Prostate gland (tissue), 2 donors: ENCODE results near the gene TNS1. TPM values are rescaled to one million over a fixed set of nuclear protein-coding genes. Genes with fewer than 3 reads are reported as not detected.
"Not testable (repeated sequence)": the region's sequence is repeated elsewhere in the genome, so short reads cannot be mapped to it uniquely, and the experiment has no call there.

Experiments used
- DNase-seq: peaks from one replicate; pipeline ENCODE4 v3.0.0-alpha.2; 2019; ENCODE audit warnings: low spot score
- H3K27ac ChIP-seq, 2 donors: fragments of 200-600 bp; sonication (generic); 2 replicates each; pipeline ENCODE4 v1.5.1; 2017 to 2019
- H3K27me3 ChIP-seq: fragments of 200-600 bp; sonication (generic); replicated peaks from 2 replicates; pipeline ENCODE4 v1.5.1; 2019; ENCODE audit not compliant: insufficient read depth
- H3K36me3 ChIP-seq, 2 donors: fragments of 200-600 bp; sonication (generic); 1 replicate in 1 of 2; 2 replicates in 1 of 2; pipeline versions ENCODE4 v1.5.1 to v1.8.1; 2017 to 2019
- H3K4me1 ChIP-seq: fragments of 200-600 bp; sonication (generic); replicated peaks from 2 replicates; pipeline ENCODE4 v1.5.1; 2019
- H3K4me3 ChIP-seq, 2 donors: fragments of 200-600 bp; sonication (generic); 2 replicates each; pipeline ENCODE4 v1.5.1; 2017 to 2019
- H3K9me3 ChIP-seq: fragments of 200-600 bp; sonication (generic); 2 replicates; pipeline ENCODE4 v1.5.1; 2017
- POLR2A ChIP-seq: fragments of 450-650 bp; IDR thresholded peaks from one replicate; pipeline ENCODE4 v1.6.1; 2016; ENCODE audit warnings: antibody characterized with exemption, mild to moderate bottlenecking
- POLR2AphosphoS5 ChIP-seq: sonication (generic); formaldehyde crosslinking; IDR thresholded peaks from one replicate; pipeline ENCODE4 v1.6.1; 2017; ENCODE audit warnings: antibody characterized with exemption
- WGBS: methylation state at CpG from one replicate; pipeline ENCODE4 v1.1.5; 2018; 5-methylcytosine and 5-hydroxymethylcytosine counted together
- intact Hi-C: fragments of 100-400 bp; cut with DNase I; formaldehyde crosslinking; loops from one replicate; pipeline ENCODE4 v1.14.2; 2022
- total RNA-seq, 2 donors: library from RNA; depleted of rRNA; stranded (reverse); fragments of >200 nt; gene quantifications; one replicate each; pipeline ENCODE4 v1.1.0, GENCODE V29; 2016
- TF ChIP-seq, protein P1 (sequence below), 4 experiments: fragments of 200-600 bp in 2 of 4; fragments of 450-650 bp in 2 of 4; sonication (generic) in 2 of 4; IDR thresholded peaks; 1 replicate in 3 of 4; 2 replicates in 1 of 4; pipeline ENCODE4 v1.5.1; 2016 to 2019; ENCODE audit warnings: antibody characterized with exemption in 4 of 4, mild to moderate bottlenecking in 2 of 4, moderate library complexity in 2 of 4

TNS1 gene
- total RNA-seq, 2 donors from 2014 or later: 238 to 659 TPM

DNA sequence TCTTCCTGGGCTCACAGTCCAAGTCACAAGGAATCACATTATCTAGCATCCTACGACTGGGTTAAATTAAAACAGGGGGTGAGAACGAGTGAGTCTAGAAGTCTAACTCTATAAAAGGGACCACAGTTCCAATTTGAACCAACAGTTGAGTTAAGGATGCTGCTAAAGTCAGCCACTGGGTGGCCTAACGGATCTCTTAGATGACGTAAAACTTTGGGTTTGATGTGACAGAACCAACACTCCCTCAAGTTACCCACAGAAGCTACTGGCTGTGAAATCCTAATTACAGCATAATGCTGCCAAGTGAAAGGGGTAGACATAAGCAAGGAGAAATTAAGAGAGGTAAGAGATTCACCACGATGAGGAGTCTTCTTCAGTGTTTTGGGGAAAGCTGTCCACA lies 33.6 kb upstream of the TNS1 start:
- no peak for DNase-seq
- no peaks in the 10 kb centered on the region for H3K36me3 ChIP-seq
- WGBS: 86% methylated on average over 5 of the region's 5 CpGs
- no peaks in the 10 kb centered on the region for H3K27me3 ChIP-seq
- no peaks in the 10 kb centered on the region for H3K9me3 ChIP-seq
- no peak overlapping the region for H3K4me3 ChIP-seq
- intact Hi-C loops: no loop called here
- no peaks in the 10 kb centered on the region for H3K4me1 ChIP-seq
- no peak overlapping the region for H3K27ac ChIP-seq
- TF ChIP-seq, protein P1, sequence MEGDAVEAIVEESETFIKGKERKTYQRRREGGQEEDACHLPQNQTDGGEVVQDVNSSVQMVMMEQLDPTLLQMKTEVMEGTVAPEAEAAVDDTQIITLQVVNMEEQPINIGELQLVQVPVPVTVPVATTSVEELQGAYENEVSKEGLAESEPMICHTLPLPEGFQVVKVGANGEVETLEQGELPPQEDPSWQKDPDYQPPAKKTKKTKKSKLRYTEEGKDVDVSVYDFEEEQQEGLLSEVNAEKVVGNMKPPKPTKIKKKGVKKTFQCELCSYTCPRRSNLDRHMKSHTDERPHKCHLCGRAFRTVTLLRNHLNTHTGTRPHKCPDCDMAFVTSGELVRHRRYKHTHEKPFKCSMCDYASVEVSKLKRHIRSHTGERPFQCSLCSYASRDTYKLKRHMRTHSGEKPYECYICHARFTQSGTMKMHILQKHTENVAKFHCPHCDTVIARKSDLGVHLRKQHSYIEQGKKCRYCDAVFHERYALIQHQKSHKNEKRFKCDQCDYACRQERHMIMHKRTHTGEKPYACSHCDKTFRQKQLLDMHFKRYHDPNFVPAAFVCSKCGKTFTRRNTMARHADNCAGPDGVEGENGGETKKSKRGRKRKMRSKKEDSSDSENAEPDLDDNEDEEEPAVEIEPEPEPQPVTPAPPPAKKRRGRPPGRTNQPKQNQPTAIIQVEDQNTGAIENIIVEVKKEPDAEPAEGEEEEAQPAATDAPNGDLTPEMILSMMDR (IDR thresholded peaks at IDR 0.05): no peak
- TF ChIP-seq POLR2A: no peak
- TF ChIP-seq POLR2AphosphoS5: no peak

DNA sequence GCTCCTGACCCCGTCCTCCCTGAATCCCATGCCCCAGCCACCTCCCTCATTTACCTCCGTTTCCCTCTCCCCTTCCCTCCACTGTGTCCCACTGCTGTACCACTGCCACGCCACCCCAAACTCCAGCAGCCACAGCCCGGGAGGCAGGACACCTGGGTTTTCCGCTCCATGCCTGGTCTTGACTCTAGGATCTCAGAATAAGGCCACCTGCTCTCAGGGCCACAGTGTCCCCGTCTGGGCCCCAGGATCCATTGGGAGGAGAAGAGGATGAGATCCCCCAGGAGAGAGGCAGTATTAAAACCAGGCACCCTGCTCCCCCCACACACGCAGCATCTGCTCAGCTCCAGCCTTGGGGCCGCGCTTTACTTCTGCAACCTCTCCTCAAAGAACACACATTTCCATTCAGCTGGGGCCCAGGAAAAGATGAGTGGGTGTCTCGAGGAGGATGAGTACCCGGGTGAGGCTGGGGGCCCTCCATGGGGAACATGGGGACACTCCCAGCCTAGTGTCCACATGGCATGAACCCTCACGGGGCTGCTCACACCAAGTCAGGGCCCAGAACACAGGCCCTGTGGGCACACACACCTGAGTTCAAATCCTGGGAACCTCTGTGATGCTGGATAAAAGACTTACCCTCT lies 32.8 kb upstream of the TNS1 start:
- no peak for DNase-seq
- Histone ChIP-seq H3K27ac (no peak overlapping the region), H3K27me3 (no peaks in the 10 kb centered on the region), H3K36me3 (no peaks in the 10 kb centered on the region), H3K4me3 (no peak overlapping the region), H3K9me3 (no peaks in the 10 kb centered on the region), H3K4me1 (no peaks in the 10 kb centered on the region)
- TF ChIP-seq POLR2AphosphoS5 (no peak), POLR2A (no peak)
- TF ChIP-seq, protein P1 (IDR thresholded peaks at IDR 0.05): no peak
- WGBS: 84% methylated on average over 12 of the region's 12 CpGs
- intact Hi-C loops: no loop called here

DNA sequence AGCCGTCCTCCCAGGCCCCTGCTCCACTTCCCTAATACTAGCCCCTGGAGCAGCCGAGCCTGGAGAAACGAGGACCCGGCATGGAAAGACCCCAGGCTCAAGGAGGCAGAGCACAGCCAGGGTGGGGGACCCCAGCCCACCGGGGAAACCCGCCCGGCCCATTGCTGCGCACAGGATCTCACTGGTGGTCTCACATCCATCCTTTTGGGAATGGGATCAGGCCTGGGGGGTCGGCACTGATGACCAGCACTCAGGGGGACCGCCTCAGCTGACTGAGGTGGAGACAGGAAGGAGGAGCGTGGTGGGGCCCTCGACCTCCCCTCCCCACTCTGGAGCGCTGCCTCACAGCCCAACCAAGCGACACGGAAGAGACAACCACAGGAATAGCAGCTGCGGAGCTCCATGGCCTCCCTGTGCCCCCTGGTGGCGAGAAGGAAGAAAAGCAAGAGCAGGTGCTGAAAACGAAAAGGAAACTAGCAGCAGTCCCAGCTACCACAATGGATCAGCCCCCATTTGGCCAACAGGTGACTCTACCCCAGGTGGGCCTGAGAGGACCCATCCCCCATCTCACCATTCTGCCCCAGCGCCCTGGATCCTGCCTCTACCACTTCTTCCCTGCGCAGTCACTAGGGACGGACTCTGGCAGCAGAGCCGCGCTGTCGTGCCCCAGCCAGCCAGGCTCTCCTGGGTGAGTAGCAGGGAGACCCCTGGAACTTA lies 31.9 kb upstream of the TNS1 start:
- 30% methylated on average over 23 of the region's 24 CpGs for WGBS
- H3K27ac ChIP-seq: peak overlapping the region in 1 of 2 donors; percentile 59
- H3K4me1 ChIP-seq, intact Hi-C loops, H3K4me3 ChIP-seq, H3K9me3 ChIP-seq, H3K27me3 ChIP-seq, H3K36me3 ChIP-seq: not testable (repeated sequence)
- TF ChIP-seq POLR2AphosphoS5: peak; percentile 36
- TF ChIP-seq, protein P1 (IDR thresholded peaks at IDR 0.05): peak; percentile 34 to 78 (median 69)
- DNase-seq: peak; percentile 62

DNA sequence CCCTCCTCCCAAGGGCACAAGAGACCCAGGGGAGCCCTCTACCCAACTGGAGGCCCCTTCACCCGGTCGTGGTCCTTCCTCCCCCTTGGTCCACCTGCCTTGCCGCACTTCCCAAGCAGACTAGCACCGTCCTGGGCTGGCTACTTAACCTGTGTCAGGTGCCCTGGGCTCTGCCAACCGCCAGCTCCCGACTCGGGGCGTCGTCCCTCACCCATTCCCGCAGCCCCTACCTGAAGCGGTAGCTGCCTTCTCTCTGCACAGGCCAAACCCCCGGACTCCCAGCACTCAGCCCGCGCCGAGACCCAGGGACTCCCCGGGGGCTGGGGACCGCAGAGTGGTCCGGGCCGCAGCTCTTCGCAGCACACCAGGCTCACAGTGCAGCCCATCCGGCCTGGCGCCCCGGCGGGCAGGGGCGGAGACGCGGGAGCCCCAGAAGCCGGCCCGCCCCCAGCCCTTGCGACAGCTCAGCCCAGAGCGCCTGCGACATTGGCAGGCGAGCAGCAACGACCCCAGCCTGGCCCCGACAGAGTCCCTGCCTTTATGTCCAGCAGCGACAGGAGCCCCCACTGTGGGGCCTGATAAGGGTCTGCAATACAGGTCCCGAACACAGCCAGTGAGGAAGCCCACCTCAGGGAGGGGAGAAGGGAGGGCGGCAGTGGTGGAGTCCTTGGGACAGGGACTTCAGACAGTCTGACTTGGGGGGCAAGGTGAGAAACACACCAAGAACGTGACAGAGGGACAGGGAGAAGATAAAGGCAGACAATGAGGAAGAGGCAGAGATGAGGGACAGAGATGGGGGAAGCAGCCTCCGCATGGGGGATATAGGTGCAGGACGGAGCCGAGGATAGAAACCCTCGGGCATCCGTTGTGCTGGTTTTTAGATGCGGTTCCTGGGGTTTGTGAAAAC lies 31.0 kb upstream of the TNS1 start:
- peak overlapping the region in 1 of 2 donors; percentile 8 for H3K4me3 ChIP-seq
- no peak for DNase-seq
- no peaks in the 10 kb centered on the region for H3K9me3 ChIP-seq
- no peaks in the 10 kb centered on the region for H3K4me1 ChIP-seq
- intact Hi-C loops: no loop called here
- no peaks in the 10 kb centered on the region for H3K27me3 ChIP-seq
- 62% methylated on average over 45 of the region's 45 CpGs for WGBS
- TF ChIP-seq, protein P1 (IDR thresholded peaks at IDR 0.05): no peak
- peak; percentile 39 for TF ChIP-seq POLR2A
- H3K27ac ChIP-seq: peak overlapping the region; percentile 38 to 59
- no peaks in the 10 kb centered on the region for H3K36me3 ChIP-seq
